Type B pancreatic cell (in vitro differentiated cells): Measurements from ENCODE around the gene ODC1. TPM values are rescaled to one million over a fixed set of nuclear protein-coding genes. Genes with fewer than 3 reads are reported as not detected.
A peak's percentile ranks its signal among the peaks of the same experiment; 100 is the strongest.

Source experiments
- DNase-seq: peaks from one replicate; pipeline ENCODE4 v3.0.0; 2021; ENCODE audit warnings: mixed read lengths; ENCODE audit not compliant: unreplicated experiment; ENCODE audit errors: extremely low spot score
- H3K27ac Mint-ChIP-seq: 2 replicates; pipeline ENCODE4 v1.8.0; 2021; ENCODE audit warnings: mild to moderate bottlenecking, mixed read lengths
- H3K27me3 Mint-ChIP-seq: 2 replicates; pipeline ENCODE4 v1.8.0; 2021; ENCODE audit warnings: mixed read lengths
- H3K36me3 Mint-ChIP-seq: 2 replicates; pipeline ENCODE4 v1.8.0; 2021; ENCODE audit warnings: mixed read lengths
- H3K4me1 Mint-ChIP-seq: one replicate; pipeline ENCODE4 v1.8.0; 2021; ENCODE audit warnings: mixed read lengths; ENCODE audit not compliant: unreplicated experiment
- H3K4me3 Mint-ChIP-seq: 2 replicates; pipeline ENCODE4 v1.8.0; 2021; ENCODE audit warnings: mild to moderate bottlenecking, mixed read lengths
- H3K9me3 Mint-ChIP-seq: 2 replicates; pipeline ENCODE4 v1.8.0; 2021; ENCODE audit warnings: mixed read lengths
- CTCF ChIP-seq: fragments of 200-600 bp; sonication (generic); conservative IDR thresholded peaks from 2 replicates; pipeline ENCODE4 v1.5.0; 2021; ENCODE audit warnings: antibody characterized with exemption, mild to moderate bottlenecking
- total RNA-seq: library from RNA; stranded (reverse); gene quantifications from 2 replicates; pipeline ENCODE4 v1.2.1, GENCODE V29; 2021; ENCODE audit warnings: low replicate concordance

Gene ODC1
- total RNA-seq, 1 donor from 2014 or later = 135 TPM

- Mint-ChIP-seq H3K4me1 (peaks cover 5% of the 10 kb centered on the region), H3K4me3 (no peak overlapping the region), H3K9me3 (no peaks in the 10 kb centered on the region), H3K27ac (no peak overlapping the region), H3K36me3 (no peaks in the 10 kb centered on the region), H3K27me3 (peaks cover 19% of the 10 kb centered on the region)
- TF ChIP-seq CTCF = no peak
- DNase-seq = peak; percentile 48
These were observed 39.1 kb upstream of the ODC1 start for GRCh38 chr2:10487081-10487740.

- no peaks in the 10 kb centered on the region for H3K9me3 Mint-ChIP-seq
- no peaks in the 10 kb centered on the region for H3K36me3 Mint-ChIP-seq
- TF ChIP-seq CTCF = no peak
- no peak overlapping the region for H3K4me3 Mint-ChIP-seq
- peaks cover 19% of the 10 kb centered on the region for H3K27me3 Mint-ChIP-seq
- DNase-seq = peak; percentile 44
- H3K4me1 Mint-ChIP-seq = peaks cover 5% of the 10 kb centered on the region
- no peak overlapping the region for H3K27ac Mint-ChIP-seq
These were observed 38.5 kb upstream of the ODC1 start for GRCh38 chr2:10486601-10487079.

- H3K36me3 Mint-ChIP-seq = no peaks in the 10 kb centered on the region
- H3K4me1 Mint-ChIP-seq = peaks cover 5% of the 10 kb centered on the region
- H3K27me3 Mint-ChIP-seq = peaks cover 23% of the 10 kb centered on the region
- H3K4me3 Mint-ChIP-seq = no peak overlapping the region
- DNase-seq = no peak
- TF ChIP-seq CTCF = no peak
- no peak overlapping the region for H3K27ac Mint-ChIP-seq
- H3K9me3 Mint-ChIP-seq = no peaks in the 10 kb centered on the region
These were observed 38.0 kb upstream of the ODC1 start for GRCh38 chr2:10486091-10486490.

- TF ChIP-seq CTCF = no peak
These were observed 34.8 kb upstream of the ODC1 start for GRCh38 chr2:10482913-10483312.

GRCh38 chr2:10482460-10482859 lies 34.3 kb upstream of the ODC1 start:
- no peaks in the 10 kb centered on the region for H3K9me3 Mint-ChIP-seq
- H3K27me3 Mint-ChIP-seq = peaks cover 18% of the 10 kb centered on the region
- DNase-seq = no peak
- no peaks in the 10 kb centered on the region for H3K36me3 Mint-ChIP-seq
- H3K4me3 Mint-ChIP-seq = no peak overlapping the region
- TF ChIP-seq CTCF = no peak
- no peak overlapping the region for H3K27ac Mint-ChIP-seq
- H3K4me1 Mint-ChIP-seq = peaks cover 10% of the 10 kb centered on the region

More at GRCh38 chr2:10482913-10483312, 34.8 kb upstream of the ODC1 start:
- H3K9me3 Mint-ChIP-seq = no peaks in the 10 kb centered on the region
- no peak overlapping the region for H3K27ac Mint-ChIP-seq
- peaks cover 5% of the 10 kb centered on the region for H3K4me1 Mint-ChIP-seq
- peaks cover 18% of the 10 kb centered on the region for H3K27me3 Mint-ChIP-seq
- DNase-seq = no peak
- H3K36me3 Mint-ChIP-seq = no peaks in the 10 kb centered on the region
- H3K4me3 Mint-ChIP-seq = no peak overlapping the region
